Neuron (in vitro differentiated cells): ENCODE measurements around the gene ADAM19.
A peak's percentile ranks its signal among the peaks of the same experiment; 100 is the strongest.

Source experiments
- H2AFZ ChIP-seq: one replicate; pipeline ENCODE4 v1.6.1; 2013; ENCODE audit warnings: low read depth, mild to moderate bottlenecking, inconsistent platforms, low read length, moderate library complexity
- H3K27me3 ChIP-seq: one replicate; pipeline ENCODE4 v1.6.1; 2013; ENCODE audit warnings: low read length; ENCODE audit not compliant: insufficient read depth
- H3K36me3 ChIP-seq: one replicate; pipeline ENCODE4 v1.6.1; 2013; ENCODE audit warnings: low read length; ENCODE audit not compliant: insufficient read depth
- H3K4me1 ChIP-seq: one replicate; pipeline ENCODE4 v1.6.1; 2013; ENCODE audit warnings: low read length; ENCODE audit not compliant: insufficient read depth
- H3K4me3 ChIP-seq: 2 replicates; pipeline ENCODE4 v1.5.1; 2013; ENCODE audit warnings: mild to moderate bottlenecking, low read length, moderate library complexity
- H3K9me3 ChIP-seq: one replicate; pipeline ENCODE4 v1.6.1; 2013; ENCODE audit warnings: low read length

ADAM19 gene

DNA sequence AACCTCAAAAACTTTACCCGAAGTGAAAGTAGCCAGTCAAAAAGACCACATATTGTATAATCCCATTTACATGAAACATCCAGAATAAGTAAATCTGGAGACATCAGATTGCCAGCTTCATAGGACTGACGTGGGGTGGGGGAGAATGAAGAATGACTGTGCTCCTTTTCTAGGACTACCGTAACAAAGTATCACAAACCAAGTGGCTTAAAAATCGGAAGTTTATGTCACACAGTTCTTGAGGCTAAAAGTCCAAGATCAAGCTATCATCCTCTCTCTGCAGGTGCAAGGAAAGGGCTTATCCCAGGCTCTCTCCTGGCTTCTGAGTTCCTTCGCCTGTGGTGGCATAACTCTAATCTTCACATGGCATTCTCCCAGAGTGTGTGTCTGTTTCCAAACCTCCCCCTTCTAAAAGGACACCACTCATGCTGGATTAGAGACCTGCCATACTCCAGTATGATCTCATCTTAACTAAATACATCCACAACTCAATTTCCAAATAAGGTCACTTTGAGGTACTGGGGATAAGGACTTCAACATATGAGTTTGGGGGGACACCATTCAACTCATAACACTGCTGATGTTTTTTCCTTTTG is 25.5 kb downstream of the ADAM19 start:
- H3K4me3 ChIP-seq, result no peak overlapping the region
- H3K36me3 ChIP-seq, result no peaks in the 10 kb centered on the region
- H2AFZ ChIP-seq, result no peak overlapping the region
- H3K27me3 ChIP-seq, result no peaks in the 10 kb centered on the region
- H3K9me3 ChIP-seq, result no peaks in the 10 kb centered on the region
- peaks cover 9% of the 10 kb centered on the region for H3K4me1 ChIP-seq

DNA sequence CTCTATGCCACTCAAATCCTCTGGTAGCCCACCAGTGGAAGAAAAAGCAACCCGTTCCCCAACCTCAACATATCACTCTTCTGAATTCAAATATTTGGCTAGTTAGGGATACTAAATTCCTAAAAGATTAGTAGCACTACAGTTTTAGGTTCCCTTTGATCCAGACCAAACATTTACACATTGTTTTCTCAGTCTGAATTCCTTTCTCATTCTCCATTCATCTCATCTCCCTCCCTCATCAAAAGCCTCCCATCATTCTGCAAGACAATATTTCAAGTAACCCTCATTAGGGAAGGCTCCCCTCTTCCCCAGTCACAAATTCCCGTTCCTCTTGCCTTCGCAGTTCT is 26.3 kb downstream of the ADAM19 start:
- no peak overlapping the region for H3K4me3 ChIP-seq
- no peak overlapping the region for H2AFZ ChIP-seq
- H3K9me3 ChIP-seq, result no peaks in the 10 kb centered on the region
- no peaks in the 10 kb centered on the region for H3K36me3 ChIP-seq
- H3K27me3 ChIP-seq, result no peaks in the 10 kb centered on the region
- peaks cover 9% of the 10 kb centered on the region for H3K4me1 ChIP-seq

DNA sequence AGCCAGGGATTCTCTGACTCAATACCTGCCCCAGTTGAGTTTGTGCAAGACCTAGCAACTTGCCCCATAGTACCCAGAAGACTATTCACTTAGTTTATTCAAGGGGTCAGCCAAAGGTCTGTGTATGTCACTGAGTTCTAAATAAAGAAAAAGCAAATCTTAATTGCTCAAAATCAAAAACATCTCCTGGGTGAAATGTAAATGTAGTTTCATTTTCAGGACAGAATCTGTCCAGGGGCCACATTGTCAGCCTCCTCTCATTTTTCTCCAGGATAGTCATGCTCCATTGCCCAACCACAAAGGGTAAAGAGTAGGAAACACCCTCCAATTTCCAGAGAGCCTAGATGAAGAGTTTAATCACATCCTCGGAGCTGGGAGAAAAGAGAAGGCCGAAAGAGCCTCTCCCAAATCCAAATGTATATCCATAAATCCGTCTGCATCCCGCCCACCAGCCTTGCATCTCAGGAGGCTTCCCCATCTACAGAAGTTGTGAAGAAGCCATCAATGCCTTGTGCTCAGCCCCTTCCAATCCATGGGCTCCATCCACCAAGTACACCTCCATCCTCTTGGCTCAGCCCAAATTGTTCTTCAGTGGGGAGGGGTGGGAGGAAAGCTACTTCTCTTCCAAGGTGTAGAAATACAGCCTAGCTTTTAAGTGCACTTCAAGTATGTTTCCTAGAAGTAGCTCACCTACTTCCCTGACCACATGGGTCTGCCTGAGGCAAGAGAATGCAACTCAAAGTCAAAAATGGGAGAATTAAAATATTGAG is 26.9 kb downstream of the ADAM19 start:
- H3K4me1 ChIP-seq, result peaks cover 9% of the 10 kb centered on the region
- H3K36me3 ChIP-seq, result no peaks in the 10 kb centered on the region
- H2AFZ ChIP-seq, result no peak overlapping the region
- H3K27me3 ChIP-seq, result no peaks in the 10 kb centered on the region
- H3K4me3 ChIP-seq, result no peak overlapping the region
- H3K9me3 ChIP-seq, result no peaks in the 10 kb centered on the region

DNA sequence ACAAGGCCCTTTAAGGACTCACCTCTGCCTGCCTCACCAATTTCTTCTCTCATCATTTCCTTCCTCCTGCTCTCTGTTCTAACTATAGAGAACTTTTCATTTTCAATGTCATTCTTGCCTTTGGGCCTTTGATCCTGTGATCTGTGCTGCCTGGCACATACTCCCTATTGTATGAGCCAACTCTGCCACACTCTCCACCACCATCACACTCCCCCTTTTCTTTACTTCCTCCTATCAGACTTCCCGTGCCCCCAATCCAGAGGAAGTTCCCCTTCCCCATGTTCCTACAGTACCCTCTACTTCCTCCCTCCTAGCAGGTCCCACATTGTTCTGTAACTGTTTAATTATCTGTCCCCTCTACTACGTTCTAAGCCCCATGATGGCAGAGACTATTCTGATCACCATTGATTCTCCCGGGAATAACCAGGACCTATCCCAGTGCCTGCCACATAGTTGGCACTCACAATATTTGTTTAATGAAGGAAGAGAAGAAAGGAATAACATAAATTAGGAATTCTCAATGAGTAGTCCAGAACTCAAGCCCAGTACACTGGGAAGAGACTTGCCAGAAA is 27.5 kb downstream of the ADAM19 start:
- Histone ChIP-seq H3K4me1 (peaks cover 9% of the 10 kb centered on the region), H3K9me3 (no peaks in the 10 kb centered on the region), H2AFZ (no peak overlapping the region), H3K27me3 (no peaks in the 10 kb centered on the region), H3K36me3 (no peaks in the 10 kb centered on the region), H3K4me3 (no peak overlapping the region)

DNA sequence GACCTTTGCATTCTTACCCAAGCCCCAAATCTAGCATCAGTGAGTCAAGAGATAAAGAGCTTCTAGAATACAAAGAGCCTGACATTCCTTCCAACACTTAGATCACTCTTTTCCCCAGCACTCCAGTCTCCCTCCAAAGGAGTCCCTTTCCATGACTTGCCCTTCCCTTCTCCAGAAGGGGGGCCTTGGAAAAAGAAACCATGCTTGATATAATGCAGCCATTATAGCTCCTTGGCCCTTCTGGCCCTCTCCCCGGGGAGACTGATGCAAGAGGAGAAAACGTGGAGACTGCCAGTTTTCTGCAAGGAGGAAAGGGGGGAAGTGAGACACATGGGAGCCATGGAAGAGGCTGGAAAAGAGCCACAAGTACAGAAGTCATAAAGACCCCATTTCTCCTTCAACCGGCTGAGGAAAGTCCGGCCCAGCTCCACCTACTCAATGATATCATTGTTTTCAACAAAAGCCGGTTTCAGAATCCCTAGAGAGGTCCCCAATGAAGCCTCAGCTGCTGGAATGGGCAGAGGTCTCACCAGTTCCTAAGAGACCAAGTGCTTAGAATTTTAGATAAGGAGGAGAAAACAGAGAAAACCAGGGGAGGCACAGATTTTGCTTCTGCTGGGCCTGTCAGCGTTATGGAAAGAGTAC is 29.0 kb downstream of the ADAM19 start:
- H3K4me1 ChIP-seq, result peaks cover 10% of the 10 kb centered on the region

DNA sequence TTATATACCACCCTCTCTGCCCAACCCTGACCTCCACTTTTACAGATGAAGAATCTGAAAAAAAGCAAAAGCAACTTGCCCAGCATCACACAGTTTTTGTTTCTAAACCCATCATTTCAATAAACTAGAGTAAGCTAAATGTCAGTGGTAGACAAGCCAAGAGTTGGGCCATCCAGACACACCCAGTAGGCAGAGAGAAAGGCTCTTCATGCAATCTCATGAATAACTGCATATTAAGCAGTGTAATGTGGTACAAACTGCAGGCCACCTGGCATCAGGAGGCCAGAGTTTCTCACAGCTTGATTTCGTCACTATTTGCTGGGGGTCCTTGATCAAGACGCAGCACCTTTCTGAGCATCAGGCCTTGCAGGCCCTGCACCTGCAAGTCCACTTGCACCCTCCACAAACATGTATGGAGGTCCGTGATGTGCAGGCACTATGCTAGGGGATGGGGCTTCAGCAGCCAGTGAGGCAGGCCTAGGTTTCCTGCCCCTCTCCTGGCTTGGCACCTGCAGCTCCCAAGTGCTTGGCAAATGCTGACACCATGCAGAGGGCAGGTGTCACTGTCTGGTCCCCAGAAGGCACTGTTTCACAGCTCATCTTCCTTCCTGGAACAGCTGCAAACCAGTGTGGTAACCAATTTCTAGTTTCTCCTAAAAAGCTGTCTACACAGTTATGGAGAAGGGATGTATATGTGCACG is 29.8 kb downstream of the ADAM19 start:
- H3K4me3 ChIP-seq, result no peak overlapping the region
- H3K36me3 ChIP-seq, result no peaks in the 10 kb centered on the region
- peaks cover 19% of the 10 kb centered on the region for H3K4me1 ChIP-seq
- H3K9me3 ChIP-seq, result no peaks in the 10 kb centered on the region
- H2AFZ ChIP-seq, result no peak overlapping the region
- H3K27me3 ChIP-seq, result no peaks in the 10 kb centered on the region

More for the DNA sequence above, 29.0 kb downstream of the ADAM19 start:
- H3K36me3 ChIP-seq, result no peaks in the 10 kb centered on the region
- H2AFZ ChIP-seq, result no peak overlapping the region
- H3K27me3 ChIP-seq, result no peaks in the 10 kb centered on the region
- no peak overlapping the region for H3K4me3 ChIP-seq
- no peaks in the 10 kb centered on the region for H3K9me3 ChIP-seq

DNA sequence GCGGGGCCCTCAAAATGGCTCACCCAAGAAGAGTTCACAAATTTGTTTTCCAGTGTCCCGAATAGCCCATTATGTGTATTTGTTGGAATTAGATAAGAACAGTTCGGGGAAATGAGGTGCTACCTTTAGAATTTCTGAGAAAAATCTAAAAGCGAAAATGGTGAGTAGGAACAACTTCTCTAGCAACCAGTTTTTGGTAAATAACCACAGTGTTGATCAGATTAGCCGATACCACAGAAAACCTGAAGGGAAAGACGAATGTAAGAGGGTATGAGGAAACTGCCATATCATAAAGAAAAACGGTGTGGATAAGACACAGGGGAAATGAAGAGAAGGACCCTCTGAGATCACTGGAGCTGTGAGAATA is 31.0 kb downstream of the ADAM19 start:
- Histone ChIP-seq H3K4me1 (peaks cover 21% of the 10 kb centered on the region), H3K27me3 (no peaks in the 10 kb centered on the region), H3K36me3 (no peaks in the 10 kb centered on the region)

DNA sequence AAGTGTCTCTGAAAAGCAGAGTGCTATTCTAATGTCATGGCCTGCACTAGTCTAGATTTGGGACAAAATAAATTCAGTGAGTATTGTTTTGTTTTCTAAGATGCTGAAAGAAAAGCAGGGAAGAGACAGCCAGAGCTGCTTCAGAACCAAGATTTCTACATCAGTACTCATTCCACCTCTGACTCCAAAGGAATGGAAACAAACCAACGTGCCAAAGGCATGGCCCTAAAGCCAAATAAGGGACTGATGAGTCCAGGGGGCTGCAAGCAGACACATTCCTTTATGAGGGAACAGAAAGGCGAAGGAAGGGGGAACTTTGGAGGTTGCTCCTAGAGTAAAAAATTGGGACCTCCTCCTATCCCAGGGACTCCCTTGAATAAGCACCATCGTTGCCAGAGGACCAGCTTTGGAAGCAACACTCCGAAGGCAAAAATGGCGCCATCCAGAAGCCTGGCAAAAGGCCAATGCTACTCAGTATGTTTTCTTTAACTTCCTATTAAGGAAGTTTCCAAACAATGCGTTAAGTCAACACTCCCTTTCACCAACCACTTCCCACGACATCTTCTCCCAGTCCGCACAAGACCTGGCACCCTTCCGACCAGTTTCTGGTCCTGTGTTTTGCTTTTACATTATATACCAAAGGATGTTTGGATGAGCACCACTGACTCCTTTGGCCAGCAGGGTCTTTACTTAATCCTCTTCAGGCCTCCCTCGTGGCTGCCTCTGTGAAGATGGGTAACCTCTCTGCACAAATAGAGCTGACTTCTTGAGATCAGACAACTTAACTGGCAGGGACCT is 31.6 kb downstream of the ADAM19 start:
- Histone ChIP-seq H3K4me3 (no peak overlapping the region), H3K36me3 (no peaks in the 10 kb centered on the region), H2AFZ (no peak overlapping the region), H3K27me3 (no peaks in the 10 kb centered on the region), H3K4me1 (peaks cover 21% of the 10 kb centered on the region), H3K9me3 (no peaks in the 10 kb centered on the region)

More for the DNA sequence above, 31.0 kb downstream of the ADAM19 start:
- Histone ChIP-seq H3K4me3 (no peak overlapping the region), H3K9me3 (no peaks in the 10 kb centered on the region), H2AFZ (no peak overlapping the region)

DNA sequence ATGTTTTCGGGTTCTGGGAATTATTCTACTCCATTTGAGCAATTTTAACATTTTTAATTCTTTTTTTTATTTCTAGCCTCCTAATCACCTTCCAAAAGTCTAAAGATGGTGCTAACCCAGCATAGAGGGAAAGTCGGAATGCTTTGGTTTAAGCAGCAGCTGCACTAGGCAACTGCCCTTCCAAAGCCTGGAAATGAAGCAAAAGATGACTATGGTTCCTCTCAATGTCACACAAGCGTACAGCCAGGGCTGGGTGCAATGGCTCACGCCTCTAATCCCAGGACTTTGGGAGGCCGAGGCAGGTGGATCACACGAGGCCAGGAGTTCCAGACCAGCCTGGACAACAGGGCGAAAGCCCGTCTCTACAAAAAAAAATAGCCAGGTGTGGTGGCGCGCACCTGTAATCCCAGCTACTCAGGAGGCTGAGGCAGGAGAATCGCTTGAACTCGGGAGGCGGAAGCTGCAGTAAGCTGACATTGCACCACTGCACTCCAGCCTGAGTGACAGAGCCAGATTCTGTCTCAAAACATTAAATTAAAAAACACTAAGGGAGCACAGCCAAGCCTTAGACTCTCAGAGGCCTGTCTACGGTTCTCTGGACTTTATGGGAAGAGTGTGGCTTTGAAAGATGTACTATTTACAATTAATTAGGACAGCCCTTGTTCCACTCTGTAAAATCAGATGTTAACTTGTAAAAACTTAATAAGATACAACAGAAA is 33.1 kb downstream of the ADAM19 start:
- Histone ChIP-seq H3K36me3 (no peaks in the 10 kb centered on the region), H2AFZ (no peak overlapping the region), H3K9me3 (no peaks in the 10 kb centered on the region), H3K27me3 (no peaks in the 10 kb centered on the region), H3K4me1 (peaks cover 21% of the 10 kb centered on the region), H3K4me3 (no peak overlapping the region)

DNA sequence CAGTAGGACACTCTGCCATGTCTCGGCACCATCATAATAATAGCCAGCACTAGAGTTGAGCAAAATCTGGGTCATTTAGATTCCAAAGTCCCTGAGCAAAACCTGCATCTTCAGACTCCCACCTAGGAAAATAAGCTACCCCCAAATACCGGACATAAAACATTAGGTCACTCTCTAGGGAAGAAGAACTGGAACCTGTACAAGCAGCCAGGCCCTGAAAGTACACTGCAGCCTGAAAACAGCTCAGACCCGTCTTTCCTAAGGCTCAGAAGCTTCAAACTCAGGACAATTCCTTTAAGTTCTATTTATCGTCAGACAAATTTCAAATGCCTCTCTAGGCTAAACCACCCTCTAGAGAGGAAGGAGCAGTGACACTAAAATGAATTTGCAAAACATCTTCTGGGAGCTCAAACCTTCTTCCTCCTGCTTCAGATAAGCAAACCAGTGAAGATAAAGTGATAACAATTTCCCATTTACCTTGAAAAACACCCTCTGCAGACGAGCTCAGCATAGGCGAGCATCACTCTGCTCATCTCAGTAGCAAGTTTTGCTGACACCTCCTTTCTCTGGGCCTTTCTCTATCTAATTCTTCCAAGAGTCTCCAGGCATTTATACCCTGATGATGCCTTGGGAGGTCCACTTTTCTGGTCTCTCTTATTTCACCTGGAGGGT is 34.0 kb downstream of the ADAM19 start:
- Histone ChIP-seq H2AFZ (peak overlapping the region; percentile 27), H3K4me3 (peak overlapping the region; percentile 27), H3K27me3 (no peaks in the 10 kb centered on the region), H3K9me3 (no peaks in the 10 kb centered on the region), H3K4me1 (peaks cover 17% of the 10 kb centered on the region), H3K36me3 (no peaks in the 10 kb centered on the region)

DNA sequence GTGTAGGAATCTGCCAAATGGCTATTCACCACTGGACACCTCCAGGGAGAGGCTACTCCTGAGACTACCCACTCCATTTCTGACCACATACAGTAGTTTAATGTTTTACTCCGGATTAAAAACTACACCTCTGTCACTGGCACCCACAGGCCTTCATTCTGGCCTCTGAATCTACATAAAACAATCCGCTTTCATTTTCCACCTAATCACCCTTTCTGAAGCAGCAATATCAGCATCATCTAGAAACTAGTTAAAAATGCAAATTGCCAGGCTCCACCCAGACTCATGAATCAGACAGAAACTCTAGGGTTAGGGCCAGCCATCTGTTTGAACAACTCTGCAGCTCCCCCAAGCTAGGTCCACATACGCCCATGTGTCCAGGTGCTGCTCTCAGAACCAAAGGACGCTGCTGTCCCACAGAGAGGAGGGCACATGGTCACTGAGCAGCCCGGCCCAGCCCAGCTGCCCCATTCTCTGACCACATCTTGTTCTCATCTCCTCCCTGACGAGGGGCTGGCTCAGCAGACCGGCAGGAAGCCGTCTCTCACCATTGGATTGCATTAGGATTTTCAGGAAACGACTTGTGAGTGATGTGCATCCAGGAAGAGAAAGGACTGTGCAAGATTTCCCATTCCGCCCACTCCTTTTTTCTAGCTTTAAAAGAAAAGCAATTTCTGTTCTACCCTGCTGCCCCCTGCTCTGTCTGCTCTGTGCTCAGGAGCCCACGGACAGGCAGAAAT is 34.7 kb downstream of the ADAM19 start:
- H3K36me3 ChIP-seq, result no peaks in the 10 kb centered on the region

More for the DNA sequence above, 34.7 kb downstream of the ADAM19 start:
- Histone ChIP-seq H3K9me3 (no peaks in the 10 kb centered on the region), H3K27me3 (no peaks in the 10 kb centered on the region), H3K4me1 (peaks cover 12% of the 10 kb centered on the region), H3K4me3 (peak overlapping the region; percentile 27), H2AFZ (peak overlapping the region; percentile 27)
